SK-N-SH treated with all-trans-retinoic acid at 6 μM for 48 hours (cell line): Measurements from ENCODE around the gene PCTP.

Experiments
- ATAC-seq: fragments of 200-7000 bp; cut with Tn5 transposase; 3 replicates; pipeline ENCODE4 v1.9.1; 2020; ENCODE audit warnings: mild to moderate bottlenecking, moderate library complexity
- ARNTL ChIP-seq: fragments of 450-650 bp; formaldehyde crosslinking; IDR thresholded peaks from 2 replicates; pipeline ENCODE4 v1.5.0; 2020; ENCODE audit warnings: low read depth, mild to moderate bottlenecking, moderate library complexity, borderline replicate concordance
- BACH2 ChIP-seq: fragments of 250-450 bp; sonication (Bioruptor Pico); IDR thresholded peaks from 2 replicates; pipeline ENCODE4 v1.9.0; 2021; ENCODE audit warnings: mild to moderate bottlenecking, borderline replicate concordance
- CSDC2 ChIP-seq: fragments of 250-450 bp; sonication (Bioruptor Pico); IDR thresholded peaks from 2 replicates; pipeline ENCODE4 v1.5.0; 2020; ENCODE audit warnings: mild to moderate bottlenecking, moderate library complexity
- ESRRG ChIP-seq: fragments of 250-450 bp; sonication (Bioruptor Pico); IDR thresholded peaks from 2 replicates; pipeline ENCODE4 v1.6.1; 2021; ENCODE audit warnings: mild to moderate bottlenecking
- GLIS3 ChIP-seq: fragments of 250-450 bp; sonication (Bioruptor Pico); IDR thresholded peaks from 2 replicates; pipeline ENCODE4 v1.5.0; 2020; ENCODE audit warnings: mild to moderate bottlenecking, moderate library complexity
- ISL1 ChIP-seq: fragments of 250-450 bp; sonication (Bioruptor Pico); IDR thresholded peaks from 2 replicates; pipeline ENCODE4 v2.1.2; 2022; ENCODE audit warnings: mild to moderate bottlenecking, moderate library complexity
- OSR1 ChIP-seq: fragments of 250-450 bp; sonication (Bioruptor Pico); IDR thresholded peaks from 2 replicates; pipeline ENCODE4 v1.8.0; 2022; ENCODE audit warnings: moderate library complexity, mild to moderate bottlenecking, inconsistent platforms
- PPARA ChIP-seq: fragments of 250-450 bp; sonication (Bioruptor Pico); IDR thresholded peaks from 2 replicates; pipeline ENCODE4 v1.5.0; 2020; ENCODE audit warnings: mild to moderate bottlenecking, borderline replicate concordance
- RARB ChIP-seq: fragments of 250-450 bp; sonication (Bioruptor Pico); IDR thresholded peaks from 2 replicates; pipeline ENCODE4 v1.8.0; 2021; ENCODE audit warnings: mild to moderate bottlenecking, moderate library complexity
- SNAI2 ChIP-seq: fragments of 250-450 bp; sonication (Bioruptor Pico); IDR thresholded peaks from 2 replicates; pipeline ENCODE4 v1.5.0; 2020; ENCODE audit warnings: mild to moderate bottlenecking, moderate library complexity
- TCF4 ChIP-seq: fragments of 250-450 bp; sonication (Bioruptor Pico); IDR thresholded peaks from 2 replicates; pipeline ENCODE4 v1.8.0; 2021; ENCODE audit warnings: mild to moderate bottlenecking, moderate library complexity, borderline replicate concordance
- ZC3H10 ChIP-seq: fragments of 250-450 bp; sonication (Bioruptor Pico); IDR thresholded peaks from 2 replicates; pipeline ENCODE4 v1.5.1; 2021; ENCODE audit warnings: mild to moderate bottlenecking, moderate library complexity
- ZFP3 ChIP-seq: fragments of 250-450 bp; sonication (Bioruptor Pico); IDR thresholded peaks from 2 replicates; pipeline ENCODE4 v1.5.0; 2020; ENCODE audit warnings: mild to moderate bottlenecking, moderate library complexity
- ZFP30 ChIP-seq: fragments of 450-650 bp; formaldehyde crosslinking; IDR thresholded peaks from 2 replicates; pipeline ENCODE4 v1.5.0; 2022; ENCODE audit warnings: mild to moderate bottlenecking, moderate library complexity
- ZNF565 ChIP-seq: fragments of 450-650 bp; formaldehyde crosslinking; conservative IDR thresholded peaks from 2 replicates; pipeline ENCODE4 v1.5.0; 2020; ENCODE audit warnings: low read depth, mild to moderate bottlenecking, moderate library complexity
- ZNF70 ChIP-seq: fragments of 450-650 bp; formaldehyde crosslinking; IDR thresholded peaks from 2 replicates; pipeline ENCODE4 v1.5.0; 2020; ENCODE audit warnings: mild to moderate bottlenecking, moderate library complexity
- ZNF8 ChIP-seq: fragments of 450-650 bp; formaldehyde crosslinking; IDR thresholded peaks from 2 replicates; pipeline ENCODE4 v1.5.0; 2020; ENCODE audit warnings: mild to moderate bottlenecking, moderate library complexity
- TF ChIP-seq, protein P1 (sequence below): fragments of 250-450 bp; sonication (Bioruptor Pico); IDR thresholded peaks from 2 replicates; pipeline ENCODE4 v1.8.0; 2020; ENCODE audit warnings: mild to moderate bottlenecking, moderate library complexity, borderline replicate concordance
- TF ChIP-seq, protein P2 (sequence below): fragments of 250-450 bp; sonication (Bioruptor Pico); IDR thresholded peaks from 2 replicates; pipeline ENCODE4 v1.5.1; 2020; ENCODE audit warnings: low read depth, mild to moderate bottlenecking, moderate library complexity
- TF ChIP-seq, protein P3 (sequence below): fragments of 250-450 bp; sonication (Bioruptor Pico); IDR thresholded peaks from 2 replicates; pipeline ENCODE4 v1.5.0; 2020; ENCODE audit warnings: mild to moderate bottlenecking, moderate library complexity
- TF ChIP-seq, protein P4 (sequence below): fragments of 250-450 bp; sonication (Bioruptor Pico); IDR thresholded peaks from 2 replicates; pipeline ENCODE4 v1.8.0; 2021; ENCODE audit warnings: low read depth, mild to moderate bottlenecking, moderate library complexity, borderline replicate concordance
- TF ChIP-seq, protein P5 (sequence below): fragments of 250-450 bp; sonication (Bioruptor Pico); IDR thresholded peaks from 2 replicates; pipeline ENCODE4 v1.5.1; 2021; ENCODE audit warnings: mild to moderate bottlenecking, moderate library complexity

The PCTP gene

DNA sequence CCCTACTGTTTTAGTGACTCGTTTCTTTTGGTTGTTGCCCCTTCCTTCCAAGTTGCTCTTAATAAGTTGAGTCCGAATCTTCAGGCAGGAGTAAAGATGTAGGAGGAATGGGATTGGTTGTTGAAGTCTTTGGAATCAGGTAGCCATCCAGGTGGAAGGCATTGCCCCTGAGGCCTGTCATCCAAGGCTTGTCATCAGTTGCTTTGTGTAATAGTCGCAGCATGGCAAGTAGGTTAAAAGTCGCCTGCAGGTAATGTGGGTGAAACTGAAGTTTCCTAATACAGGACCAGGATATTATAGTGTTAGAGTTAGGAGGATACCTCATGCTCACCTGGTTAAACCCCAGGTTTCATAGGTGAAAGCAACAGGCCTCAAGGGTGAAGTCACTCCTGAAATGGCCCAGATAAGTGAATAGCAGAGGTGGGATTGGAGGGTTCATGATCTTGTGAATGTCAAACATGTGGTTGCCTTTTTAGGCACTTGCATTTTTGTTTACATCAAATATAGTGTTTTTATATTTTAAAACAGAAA, 934 bp downstream of the PCTP start:
- ATAC-seq = no peak
- TF ChIP-seq GLIS3 = no peak
- no peak for TF ChIP-seq ZNF565
- TF ChIP-seq ISL1 (CRISPR knock-in tag) = no peak
- no peak for TF ChIP-seq BACH2 (CRISPR knock-in tag)
- no peak for TF ChIP-seq ARNTL (CRISPR knock-in tag)
- no peak for TF ChIP-seq OSR1 (CRISPR knock-in tag)
- TF ChIP-seq, protein P1, sequence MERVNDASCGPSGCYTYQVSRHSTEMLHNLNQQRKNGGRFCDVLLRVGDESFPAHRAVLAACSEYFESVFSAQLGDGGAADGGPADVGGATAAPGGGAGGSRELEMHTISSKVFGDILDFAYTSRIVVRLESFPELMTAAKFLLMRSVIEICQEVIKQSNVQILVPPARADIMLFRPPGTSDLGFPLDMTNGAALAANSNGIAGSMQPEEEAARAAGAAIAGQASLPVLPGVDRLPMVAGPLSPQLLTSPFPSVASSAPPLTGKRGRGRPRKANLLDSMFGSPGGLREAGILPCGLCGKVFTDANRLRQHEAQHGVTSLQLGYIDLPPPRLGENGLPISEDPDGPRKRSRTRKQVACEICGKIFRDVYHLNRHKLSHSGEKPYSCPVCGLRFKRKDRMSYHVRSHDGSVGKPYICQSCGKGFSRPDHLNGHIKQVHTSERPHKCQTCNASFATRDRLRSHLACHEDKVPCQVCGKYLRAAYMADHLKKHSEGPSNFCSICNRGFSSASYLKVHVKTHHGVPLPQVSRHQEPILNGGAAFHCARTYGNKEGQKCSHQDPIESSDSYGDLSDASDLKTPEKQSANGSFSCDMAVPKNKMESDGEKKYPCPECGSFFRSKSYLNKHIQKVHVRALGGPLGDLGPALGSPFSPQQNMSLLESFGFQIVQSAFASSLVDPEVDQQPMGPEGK = no peak

DNA sequence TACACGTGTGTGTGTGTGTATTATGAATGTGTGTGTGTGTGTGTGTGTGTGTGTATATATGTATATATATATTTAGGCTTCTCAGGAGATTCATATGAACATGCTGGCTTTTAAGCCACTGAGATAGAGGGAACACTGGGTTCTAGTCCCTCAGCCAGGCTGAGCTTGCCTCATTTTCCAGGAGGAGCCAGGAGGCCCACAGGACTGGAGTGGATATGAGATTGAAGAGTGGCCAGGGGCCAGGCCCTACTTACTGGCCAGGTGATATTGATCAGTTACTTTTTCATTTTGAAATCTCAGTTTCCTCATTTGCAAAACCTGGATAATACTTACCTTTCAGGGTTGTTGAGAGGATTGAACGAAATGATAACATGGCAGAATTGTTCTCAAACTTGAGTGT, 5.8 kb downstream of the PCTP start:
- TF ChIP-seq, protein P2, sequence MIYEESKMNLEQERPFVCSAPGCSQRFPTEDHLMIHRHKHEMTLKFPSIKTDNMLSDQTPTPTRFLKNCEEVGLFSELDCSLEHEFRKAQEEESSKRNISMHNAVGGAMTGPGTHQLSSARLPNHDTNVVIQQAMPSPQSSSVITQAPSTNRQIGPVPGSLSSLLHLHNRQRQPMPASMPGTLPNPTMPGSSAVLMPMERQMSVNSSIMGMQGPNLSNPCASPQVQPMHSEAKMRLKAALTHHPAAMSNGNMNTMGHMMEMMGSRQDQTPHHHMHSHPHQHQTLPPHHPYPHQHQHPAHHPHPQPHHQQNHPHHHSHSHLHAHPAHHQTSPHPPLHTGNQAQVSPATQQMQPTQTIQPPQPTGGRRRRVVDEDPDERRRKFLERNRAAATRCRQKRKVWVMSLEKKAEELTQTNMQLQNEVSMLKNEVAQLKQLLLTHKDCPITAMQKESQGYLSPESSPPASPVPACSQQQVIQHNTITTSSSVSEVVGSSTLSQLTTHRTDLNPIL (CRISPR knock-in tag) = no peak
- TF ChIP-seq GLIS3 (no peak), ZNF565 (no peak), ZFP3 (CRISPR knock-in tag) (no peak), ZC3H10 (no peak), OSR1 (CRISPR knock-in tag) (no peak), ZFP30 (no peak), ZNF8 (no peak), RARB (no peak), ESRRG (no peak)
- TF ChIP-seq, protein P3, sequence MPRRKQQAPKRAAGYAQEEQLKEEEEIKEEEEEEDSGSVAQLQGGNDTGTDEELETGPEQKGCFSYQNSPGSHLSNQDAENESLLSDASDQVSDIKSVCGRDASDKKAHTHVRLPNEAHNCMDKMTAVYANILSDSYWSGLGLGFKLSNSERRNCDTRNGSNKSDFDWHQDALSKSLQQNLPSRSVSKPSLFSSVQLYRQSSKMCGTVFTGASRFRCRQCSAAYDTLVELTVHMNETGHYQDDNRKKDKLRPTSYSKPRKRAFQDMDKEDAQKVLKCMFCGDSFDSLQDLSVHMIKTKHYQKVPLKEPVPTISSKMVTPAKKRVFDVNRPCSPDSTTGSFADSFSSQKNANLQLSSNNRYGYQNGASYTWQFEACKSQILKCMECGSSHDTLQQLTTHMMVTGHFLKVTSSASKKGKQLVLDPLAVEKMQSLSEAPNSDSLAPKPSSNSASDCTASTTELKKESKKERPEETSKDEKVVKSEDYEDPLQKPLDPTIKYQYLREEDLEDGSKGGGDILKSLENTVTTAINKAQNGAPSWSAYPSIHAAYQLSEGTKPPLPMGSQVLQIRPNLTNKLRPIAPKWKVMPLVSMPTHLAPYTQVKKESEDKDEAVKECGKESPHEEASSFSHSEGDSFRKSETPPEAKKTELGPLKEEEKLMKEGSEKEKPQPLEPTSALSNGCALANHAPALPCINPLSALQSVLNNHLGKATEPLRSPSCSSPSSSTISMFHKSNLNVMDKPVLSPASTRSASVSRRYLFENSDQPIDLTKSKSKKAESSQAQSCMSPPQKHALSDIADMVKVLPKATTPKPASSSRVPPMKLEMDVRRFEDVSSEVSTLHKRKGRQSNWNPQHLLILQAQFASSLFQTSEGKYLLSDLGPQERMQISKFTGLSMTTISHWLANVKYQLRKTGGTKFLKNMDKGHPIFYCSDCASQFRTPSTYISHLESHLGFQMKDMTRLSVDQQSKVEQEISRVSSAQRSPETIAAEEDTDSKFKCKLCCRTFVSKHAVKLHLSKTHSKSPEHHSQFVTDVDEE (CRISPR knock-in tag) = no peak
- TF ChIP-seq, all 23 proteins: peak for 0
- no peak for ATAC-seq

DNA sequence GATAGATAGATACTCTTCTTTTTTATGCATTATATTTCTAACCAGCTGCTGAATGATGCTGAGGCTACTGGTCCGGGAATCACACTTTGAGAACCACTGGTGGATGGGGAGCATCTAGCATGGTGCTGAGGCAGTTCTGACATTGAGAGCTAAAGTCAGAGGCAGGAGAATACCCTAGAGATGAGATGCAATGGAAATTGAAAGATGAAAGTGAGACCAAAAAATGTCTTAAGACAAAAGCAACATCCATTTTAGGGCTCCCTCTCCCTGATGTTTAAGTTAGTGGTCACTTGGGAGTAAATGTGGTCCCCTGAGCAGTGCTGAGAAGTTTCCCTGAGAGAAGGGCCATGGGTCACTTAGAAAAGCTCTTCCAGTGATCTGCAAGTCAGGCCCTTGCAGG, 6.8 kb downstream of the PCTP start:
- no peak for TF ChIP-seq RARB
- TF ChIP-seq SNAI2 (CRISPR knock-in tag) = no peak
- no peak for TF ChIP-seq ZFP30
- TF ChIP-seq ZNF70 = no peak
- no peak for TF ChIP-seq PPARA
- TF ChIP-seq CSDC2 = no peak
- no peak for TF ChIP-seq ZNF8
- no peak for TF ChIP-seq GLIS3
- TF ChIP-seq, protein P2 (CRISPR knock-in tag) = no peak
- TF ChIP-seq, protein P4, sequence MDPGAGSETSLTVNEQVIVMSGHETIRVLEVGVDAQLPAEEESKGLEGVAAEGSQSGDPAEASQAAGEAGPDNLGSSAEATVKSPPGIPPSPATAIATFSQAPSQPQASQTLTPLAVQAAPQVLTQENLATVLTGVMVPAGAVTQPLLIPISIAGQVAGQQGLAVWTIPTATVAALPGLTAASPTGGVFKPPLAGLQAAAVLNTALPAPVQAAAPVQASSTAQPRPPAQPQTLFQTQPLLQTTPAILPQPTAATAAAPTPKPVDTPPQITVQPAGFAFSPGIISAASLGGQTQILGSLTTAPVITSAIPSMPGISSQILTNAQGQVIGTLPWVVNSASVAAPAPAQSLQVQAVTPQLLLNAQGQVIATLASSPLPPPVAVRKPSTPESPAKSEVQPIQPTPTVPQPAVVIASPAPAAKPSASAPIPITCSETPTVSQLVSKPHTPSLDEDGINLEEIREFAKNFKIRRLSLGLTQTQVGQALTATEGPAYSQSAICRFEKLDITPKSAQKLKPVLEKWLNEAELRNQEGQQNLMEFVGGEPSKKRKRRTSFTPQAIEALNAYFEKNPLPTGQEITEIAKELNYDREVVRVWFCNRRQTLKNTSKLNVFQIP = no peak
- TF ChIP-seq ISL1 (CRISPR knock-in tag) = no peak
- no peak for TF ChIP-seq ESRRG
- no peak for TF ChIP-seq ZC3H10
- TF ChIP-seq OSR1 (CRISPR knock-in tag) = no peak
- TF ChIP-seq, protein P1 = no peak
- no peak for TF ChIP-seq ARNTL (CRISPR knock-in tag)
- TF ChIP-seq, protein P5, sequence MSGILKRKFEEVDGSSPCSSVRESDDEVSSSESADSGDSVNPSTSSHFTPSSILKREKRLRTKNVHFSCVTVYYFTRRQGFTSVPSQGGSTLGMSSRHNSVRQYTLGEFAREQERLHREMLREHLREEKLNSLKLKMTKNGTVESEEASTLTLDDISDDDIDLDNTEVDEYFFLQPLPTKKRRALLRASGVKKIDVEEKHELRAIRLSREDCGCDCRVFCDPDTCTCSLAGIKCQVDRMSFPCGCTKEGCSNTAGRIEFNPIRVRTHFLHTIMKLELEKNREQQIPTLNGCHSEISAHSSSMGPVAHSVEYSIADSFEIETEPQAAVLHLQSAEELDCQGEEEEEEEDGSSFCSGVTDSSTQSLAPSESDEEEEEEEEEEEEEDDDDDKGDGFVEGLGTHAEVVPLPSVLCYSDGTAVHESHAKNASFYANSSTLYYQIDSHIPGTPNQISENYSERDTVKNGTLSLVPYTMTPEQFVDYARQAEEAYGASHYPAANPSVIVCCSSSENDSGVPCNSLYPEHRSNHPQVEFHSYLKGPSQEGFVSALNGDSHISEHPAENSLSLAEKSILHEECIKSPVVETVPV (CRISPR knock-in tag) = no peak
- no peak for TF ChIP-seq TCF4 (CRISPR knock-in tag)
- no peak for TF ChIP-seq ZNF565
- no peak for ATAC-seq
